ENCODE results near the gene PFDN2. TPM values are rescaled to one million over a fixed set of nuclear protein-coding genes. Genes with fewer than 3 reads are reported as not detected.
"Not testable (repeated sequence)": the region's sequence is repeated elsewhere in the genome, so short reads cannot be mapped to it uniquely, and the experiment has no call there.

Gene PFDN2
- total and polyA plus RNA-seq, 2 donors (not counting 3 experiments of a cell fraction or from before 2014, with no cell fraction given), result 104 to 157 TPM

DNA sequence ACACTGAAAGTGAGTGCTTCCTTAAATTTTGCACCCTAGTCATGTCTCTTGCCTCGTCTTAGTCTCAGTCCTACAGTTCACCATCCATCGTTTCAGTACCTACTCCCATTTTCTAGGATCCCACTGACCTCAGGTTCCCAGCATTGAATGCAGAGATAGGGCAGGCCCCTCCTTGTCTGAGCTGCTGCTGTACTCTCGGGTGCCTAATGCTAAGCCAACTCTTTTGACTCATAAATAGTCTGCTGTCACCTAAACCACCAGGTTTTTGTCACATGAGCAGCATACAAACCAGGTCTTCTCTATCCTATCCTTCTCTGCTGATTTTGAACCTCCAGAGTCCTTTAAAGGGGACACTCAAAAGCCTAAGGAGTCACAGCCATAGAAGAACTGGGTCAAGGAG is 51.1 kb downstream of the PFDN2 start:
- DNase-seq (ENCODE audit: low read depth, low spot score) (no peak), FAIRE-seq (no peak)
- H3K9ac ChIP-seq (replicated peaks; ENCODE audit: extremely low read depth, insufficient read depth, low read length), result no peak overlapping the region
- TF ChIP-seq, protein P1, sequence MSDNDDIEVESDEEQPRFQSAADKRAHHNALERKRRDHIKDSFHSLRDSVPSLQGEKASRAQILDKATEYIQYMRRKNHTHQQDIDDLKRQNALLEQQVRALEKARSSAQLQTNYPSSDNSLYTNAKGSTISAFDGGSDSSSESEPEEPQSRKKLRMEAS (IDR thresholded peaks at IDR 0.05; ENCODE audit: insufficient read depth, insufficient read length), result no peak
- TF ChIP-seq GATA2 (IDR thresholded peaks at IDR 0.05; ENCODE audit: insufficient read depth, insufficient read length, low read depth, low read length) (no peak), EZH2 (IDR thresholded peaks at IDR 0.05; ENCODE audit: borderline replicate concordance, low read depth, low read length, severe bottlenecking) (no peak), MYC (IDR thresholded peaks at IDR 0.05; ENCODE audit: low read depth, low read length) (no peak), POLR2AphosphoS5 (IDR thresholded peaks at IDR 0.05; ENCODE audit: insufficient read depth, low read depth, low read length) (no peak), FOS (IDR thresholded peaks at IDR 0.05; ENCODE audit: borderline replicate concordance, insufficient read depth, low read length) (no peak), JUN (IDR thresholded peaks at IDR 0.05; ENCODE audit: borderline replicate concordance, insufficient read depth, insufficient read length, low read depth) (no peak), POLR2A (IDR thresholded peaks at IDR 0.05; ENCODE audit: low read depth, low read length) (no peak)
- TF ChIP-seq, protein P2, sequence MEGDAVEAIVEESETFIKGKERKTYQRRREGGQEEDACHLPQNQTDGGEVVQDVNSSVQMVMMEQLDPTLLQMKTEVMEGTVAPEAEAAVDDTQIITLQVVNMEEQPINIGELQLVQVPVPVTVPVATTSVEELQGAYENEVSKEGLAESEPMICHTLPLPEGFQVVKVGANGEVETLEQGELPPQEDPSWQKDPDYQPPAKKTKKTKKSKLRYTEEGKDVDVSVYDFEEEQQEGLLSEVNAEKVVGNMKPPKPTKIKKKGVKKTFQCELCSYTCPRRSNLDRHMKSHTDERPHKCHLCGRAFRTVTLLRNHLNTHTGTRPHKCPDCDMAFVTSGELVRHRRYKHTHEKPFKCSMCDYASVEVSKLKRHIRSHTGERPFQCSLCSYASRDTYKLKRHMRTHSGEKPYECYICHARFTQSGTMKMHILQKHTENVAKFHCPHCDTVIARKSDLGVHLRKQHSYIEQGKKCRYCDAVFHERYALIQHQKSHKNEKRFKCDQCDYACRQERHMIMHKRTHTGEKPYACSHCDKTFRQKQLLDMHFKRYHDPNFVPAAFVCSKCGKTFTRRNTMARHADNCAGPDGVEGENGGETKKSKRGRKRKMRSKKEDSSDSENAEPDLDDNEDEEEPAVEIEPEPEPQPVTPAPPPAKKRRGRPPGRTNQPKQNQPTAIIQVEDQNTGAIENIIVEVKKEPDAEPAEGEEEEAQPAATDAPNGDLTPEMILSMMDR (IDR thresholded peaks at IDR 0.05; ENCODE audit: extremely low read depth in 1 of 2, insufficient read depth in 1 of 2, low read depth in 1 of 2, low read length in 2 of 2), result no peak
- H3K9me1 ChIP-seq (replicated peaks; ENCODE audit: control insufficient read depth, extremely low read depth, insufficient read depth, low read length), result no peaks in the 10 kb centered on the region
- no peak overlapping the region for H3K4me2 ChIP-seq (ENCODE audit: insufficient read depth, low read length)
- POLR2A ChIA-PET, result no interaction called here
- no peaks in the 10 kb centered on the region for H3K4me1 ChIP-seq (ENCODE audit: control insufficient read depth, extremely low read depth, insufficient read depth, low read length)
- CTCF ChIA-PET, result interaction anchor here (1.5 kb wide), 1 partner anchor 69 kb away, joined by 4 read pairs; no protein-coding TSS in a partner anchor
- H3K27me3 ChIP-seq (ENCODE audit: control insufficient read depth in 2 of 2, insufficient read depth in 2 of 2, low read length in 2 of 2), result peaks cover 2% of the 10 kb centered on the region in 2 experiments
- H3K36me3 ChIP-seq (ENCODE audit: control insufficient read depth in 2 of 2, extremely low read depth in 1 of 2, insufficient read depth in 2 of 2, low read length in 2 of 2), result no peaks in the 10 kb centered on the region
- H3K79me2 ChIP-seq (ENCODE audit: control insufficient read depth, insufficient read depth, low read length), result no peaks in the 10 kb centered on the region
- H2AFZ ChIP-seq (ENCODE audit: low read depth, low read length), result no peak overlapping the region
- no peaks in the 10 kb centered on the region for H4K20me1 ChIP-seq (replicated peaks; ENCODE audit: control insufficient read depth, extremely low read depth, insufficient read depth, low read length)
- no TSS peak for BruUV-seq (replicated peaks)
- H3K9me3 ChIP-seq (replicated peaks; ENCODE audit: control insufficient read depth, insufficient read depth, low read length), result no peaks in the 10 kb centered on the region
- no peak overlapping the region for H3K4me3 ChIP-seq (replicated peaks in 1 of 3; ENCODE audit: insufficient read depth in 1 of 3, low read depth in 1 of 3, low read length in 3 of 3)
- dilution Hi-C loops (cut with MboI; ENCODE audit: extremely low pct_ligation_motif_present, low sequenced_read_pairs), result no loop called here
- intact Hi-C loops (cut with micrococcal nuclease), result no loop called here
- H3K27ac ChIP-seq (ENCODE audit: insufficient read depth, low read depth, low read length), result no peak overlapping the region

DNA sequence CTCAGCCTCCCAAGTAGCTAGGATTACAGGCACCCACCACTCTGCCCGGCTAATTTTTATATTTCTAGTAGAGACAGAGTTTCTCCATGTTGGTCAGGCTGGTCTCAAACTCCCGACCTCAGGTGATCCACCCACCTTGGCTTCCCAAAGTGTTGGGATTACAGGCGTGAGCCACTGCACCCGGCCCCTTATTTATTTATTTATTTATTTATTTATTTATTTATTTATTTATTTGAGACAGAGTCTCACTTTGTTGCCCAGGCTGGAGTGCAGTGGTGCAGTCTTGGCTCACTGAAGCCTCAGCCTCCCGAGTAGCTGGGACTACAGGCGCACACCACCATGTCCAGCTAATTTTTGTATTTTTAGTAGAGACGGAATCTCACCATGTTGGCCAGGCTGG is 52.2 kb downstream of the PFDN2 start:
- H3K27ac ChIP-seq (ENCODE audit: insufficient read depth, low read depth, low read length); H3K9ac ChIP-seq (replicated peaks; ENCODE audit: extremely low read depth, insufficient read depth, low read length); H4K20me1 ChIP-seq (replicated peaks; ENCODE audit: control insufficient read depth, extremely low read depth, insufficient read depth, low read length); dilution Hi-C loops (cut with MboI; ENCODE audit: extremely low pct_ligation_motif_present, low sequenced_read_pairs); H3K79me2 ChIP-seq (ENCODE audit: control insufficient read depth, insufficient read depth, low read length); BruUV-seq (replicated peaks); intact Hi-C loops (cut with micrococcal nuclease); H3K9me1 ChIP-seq (replicated peaks; ENCODE audit: control insufficient read depth, extremely low read depth, insufficient read depth, low read length); H3K4me2 ChIP-seq (ENCODE audit: insufficient read depth, low read length); H3K9me3 ChIP-seq (replicated peaks; ENCODE audit: control insufficient read depth, insufficient read depth, low read length); H3K27me3 ChIP-seq (ENCODE audit: control insufficient read depth in 2 of 2, insufficient read depth in 2 of 2, low read length in 2 of 2); H2AFZ ChIP-seq (ENCODE audit: low read depth, low read length); POLR2A ChIA-PET; H3K4me1 ChIP-seq (ENCODE audit: control insufficient read depth, extremely low read depth, insufficient read depth, low read length); H3K4me3 ChIP-seq (replicated peaks in 1 of 3; ENCODE audit: insufficient read depth in 1 of 3, low read depth in 1 of 3, low read length in 3 of 3); FAIRE-seq; H3K36me3 ChIP-seq (ENCODE audit: control insufficient read depth in 2 of 2, extremely low read depth in 1 of 2, insufficient read depth in 2 of 2, low read length in 2 of 2); DNase-seq (ENCODE audit: low read depth, low spot score): not testable (repeated sequence)
- CTCF ChIA-PET, result interaction anchor here (1.7 kb wide), 1 partner anchor 68 kb away, joined by 4 read pairs; no protein-coding TSS in a partner anchor

DNA sequence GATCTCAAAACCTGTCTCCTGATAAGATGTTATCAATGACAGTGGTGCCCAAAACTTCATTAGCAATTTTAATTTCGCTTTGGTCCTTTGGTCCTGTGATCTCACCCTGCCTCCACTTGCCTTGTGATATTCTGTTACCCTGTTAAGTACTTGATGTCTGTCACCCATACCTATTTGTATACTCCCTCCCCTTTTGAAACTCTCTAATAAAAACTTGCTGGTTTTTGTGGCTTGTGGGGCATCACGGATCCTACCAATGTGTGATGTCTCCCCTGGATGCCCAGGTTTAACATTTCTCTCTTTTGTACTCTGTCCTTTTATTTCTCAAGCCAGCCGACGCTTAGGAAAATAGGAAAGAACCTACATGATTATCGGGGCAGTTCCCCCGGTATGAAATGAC is 53.9 kb downstream of the PFDN2 start:
- H3K27me3 ChIP-seq (ENCODE audit: control insufficient read depth in 2 of 2, insufficient read depth in 2 of 2, low read length in 2 of 2); H3K27ac ChIP-seq (ENCODE audit: insufficient read depth, low read depth, low read length); H3K9ac ChIP-seq (replicated peaks; ENCODE audit: extremely low read depth, insufficient read depth, low read length); H3K9me3 ChIP-seq (replicated peaks; ENCODE audit: control insufficient read depth, insufficient read depth, low read length); H3K4me2 ChIP-seq (ENCODE audit: insufficient read depth, low read length); H3K4me3 ChIP-seq (replicated peaks in 1 of 3; ENCODE audit: insufficient read depth in 1 of 3, low read depth in 1 of 3, low read length in 3 of 3); H4K20me1 ChIP-seq (replicated peaks; ENCODE audit: control insufficient read depth, extremely low read depth, insufficient read depth, low read length); POLR2A ChIA-PET; H3K36me3 ChIP-seq (ENCODE audit: control insufficient read depth in 2 of 2, extremely low read depth in 1 of 2, insufficient read depth in 2 of 2, low read length in 2 of 2); H3K4me1 ChIP-seq (ENCODE audit: control insufficient read depth, extremely low read depth, insufficient read depth, low read length); H3K79me2 ChIP-seq (ENCODE audit: control insufficient read depth, insufficient read depth, low read length); H2AFZ ChIP-seq (ENCODE audit: low read depth, low read length); BruUV-seq (replicated peaks); CTCF ChIA-PET; DNase-seq (ENCODE audit: low read depth, low spot score); dilution Hi-C loops (cut with MboI; ENCODE audit: extremely low pct_ligation_motif_present, low sequenced_read_pairs); intact Hi-C loops (cut with micrococcal nuclease); FAIRE-seq; H3K9me1 ChIP-seq (replicated peaks; ENCODE audit: control insufficient read depth, extremely low read depth, insufficient read depth, low read length): not testable (repeated sequence)
